Heart left ventricle (tissue), 16 donors: ENCODE data around the gene EFNB3. TPM values are rescaled to one million over a fixed set of nuclear protein-coding genes. Genes with fewer than 3 reads are reported as not detected.

Experiments
- ATAC-seq, 4 donors: fragments of 200-7000 bp; cut with Tn5 transposase; one replicate each; pipeline ENCODE4 v1.9.1; 2020 to 2022; ENCODE audit warnings: moderate library complexity in 4 of 4, mild to moderate bottlenecking in 3 of 4, moderate number of reproducible peaks in 1 of 4
- DNase-seq, 5 donors: peaks; one replicate each; pipeline ENCODE4 v3.0.0-alpha.2; 2020
- H3K27ac ChIP-seq, 12 donors: fragments of 200-600 bp; sonication (generic) in 4 of 12; one replicate each; pipeline versions ENCODE4 v1.5.0 to v1.8.0; 2016 to 2022; ENCODE audit warnings: mild to moderate bottlenecking in 2 of 12
- H3K27me3 ChIP-seq, 9 donors: fragments of 200-600 bp; sonication (generic) in 2 of 9; one replicate each; pipeline versions ENCODE4 v1.5.1 to v1.8.0; 2016 to 2022; ENCODE audit warnings: mild to moderate bottlenecking in 3 of 9
- H3K36me3 ChIP-seq, 9 donors: fragments of 200-600 bp; sonication (generic) in 2 of 9; one replicate each; pipeline versions ENCODE4 v1.5.0 to v1.8.0; 2018 to 2022; ENCODE audit warnings: mild to moderate bottlenecking in 2 of 9
- H3K4me1 ChIP-seq, 12 donors: fragments of 200-600 bp; sonication (generic) in 4 of 12; one replicate each; pipeline versions ENCODE4 v1.5.0 to v1.8.0; 2016 to 2022; ENCODE audit warnings: mild to moderate bottlenecking in 3 of 12
- H3K4me3 ChIP-seq, 12 donors: fragments of 200-600 bp; sonication (generic) in 4 of 12; one replicate each; pipeline versions ENCODE4 v1.5.0 to v1.8.0; 2017 to 2022; ENCODE audit warnings: mild to moderate bottlenecking in 9 of 12, moderate library complexity in 4 of 12
- H3K9me3 ChIP-seq, 12 donors: fragments of 200-600 bp; sonication (generic) in 4 of 12; one replicate each; pipeline versions ENCODE4 v1.5.0 to v1.8.0; 2016 to 2022; ENCODE audit warnings: mild to moderate bottlenecking in 1 of 12
- POLR2A ChIP-seq, 2 donors: fragments of 450-650 bp; IDR thresholded peaks; one replicate each; pipeline ENCODE4 v1.6.1; 2017; ENCODE audit warnings: antibody characterized with exemption in 2 of 2, mild to moderate bottlenecking in 2 of 2, moderate library complexity in 2 of 2
- WGBS, 4 donors: extraction: QIAGEN DNeasy Blood & Tissue Kit in 2 of 4; methylation state at CpG; one replicate each; pipeline versions ENCODE4 v1.1.5 to v1.1.7; 2013 to 2018; 5-methylcytosine and 5-hydroxymethylcytosine counted together
- intact Hi-C, 10 donors: fragments of 100-400 bp; cut with DNase I; formaldehyde crosslinking; loops; one replicate each; pipeline versions ENCODE4 v1.11.1 to v1.14.2; 2022
- polyA plus RNA-seq, 2 donors: library from polyadenylated mRNA; stranded (reverse); fragments of 200-250 nt; gene quantifications; one replicate each; pipeline ENCODE4 v1.2.3, GENCODE V29; 2013
- total RNA-seq, 9 donors: library from RNA; depleted of rRNA in 2 of 9; stranded (reverse); fragments of >200 nt in 2 of 9; fragmentation: NEBNext Ultra II Directional in 3 of 9; extraction: Animal tissue kit (Norgen Biotek cat#: 25700) in 3 of 9; gene quantifications; one replicate each; pipeline versions ENCODE4 v1.1.0 to v1.2.4, GENCODE V29; 2016 to 2023
- TF ChIP-seq, protein P1 (sequence below), 12 donors: fragments of 200-600 bp; sonication (generic) in 4 of 12; IDR thresholded peaks; one replicate each; pipeline versions ENCODE4 v1.5.0 to v1.8.0; 2018 to 2022; ENCODE audit warnings: antibody characterized with exemption in 12 of 12, mild to moderate bottlenecking in 5 of 12
- donor health status: ischemic (EF 13 %, LVEDD 7.1; RV severe dilation, severe dysfunction).
- donor health status: healthy with polysubstance abuse.
- donor health status: DM: no; HTN: yes; CAD: no.
- donor health status: DM: no; HTN: no; CAD: no.
- donor health status: ischemic (EF 25% LVEDD 6.9; RV normal size, moderate dysfunction).
- donor health status: ischemic (EF 25% LVEDD 5.7; RV mildly dilated, moderate dysfunction).
- donor health status: healthy.
- donor health status: DM: yes; HTN: yes; CAD: no.
- donor health status: ischemic (EF 35%, LVEDD 5.7; RV mildly dilated, moderate dysfunction).
- donor health status: nonischemic (EF 11% LVEDD 7.7; RV severe dilation, severe dysfunction).
- donor health status: DM: yes; HTN: yes; CAD: no.
- donor health status: PGD.
- donor health status: ischemic (EF 29% LVEDD 5.4; RV normal size, mild dysfunction).
- donor health status: nonischemic (EF 23%, LVEDD 6.1; RV moderate dilation, normal function).

Gene EFNB3
- total and polyA plus RNA-seq, 11 donors, result 0.10 to 4.6 (median 0.36) TPM

- TF ChIP-seq, protein P1, sequence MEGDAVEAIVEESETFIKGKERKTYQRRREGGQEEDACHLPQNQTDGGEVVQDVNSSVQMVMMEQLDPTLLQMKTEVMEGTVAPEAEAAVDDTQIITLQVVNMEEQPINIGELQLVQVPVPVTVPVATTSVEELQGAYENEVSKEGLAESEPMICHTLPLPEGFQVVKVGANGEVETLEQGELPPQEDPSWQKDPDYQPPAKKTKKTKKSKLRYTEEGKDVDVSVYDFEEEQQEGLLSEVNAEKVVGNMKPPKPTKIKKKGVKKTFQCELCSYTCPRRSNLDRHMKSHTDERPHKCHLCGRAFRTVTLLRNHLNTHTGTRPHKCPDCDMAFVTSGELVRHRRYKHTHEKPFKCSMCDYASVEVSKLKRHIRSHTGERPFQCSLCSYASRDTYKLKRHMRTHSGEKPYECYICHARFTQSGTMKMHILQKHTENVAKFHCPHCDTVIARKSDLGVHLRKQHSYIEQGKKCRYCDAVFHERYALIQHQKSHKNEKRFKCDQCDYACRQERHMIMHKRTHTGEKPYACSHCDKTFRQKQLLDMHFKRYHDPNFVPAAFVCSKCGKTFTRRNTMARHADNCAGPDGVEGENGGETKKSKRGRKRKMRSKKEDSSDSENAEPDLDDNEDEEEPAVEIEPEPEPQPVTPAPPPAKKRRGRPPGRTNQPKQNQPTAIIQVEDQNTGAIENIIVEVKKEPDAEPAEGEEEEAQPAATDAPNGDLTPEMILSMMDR (IDR thresholded peaks at IDR 0.05), result no peak
- TF ChIP-seq POLR2A (IDR thresholded peaks at IDR 0.05), result no peak
- ATAC-seq (no peak), DNase-seq (no peak)
- 44 to 58% (median 56%) methylated on average over 3 of the region's 3 CpGs for WGBS, 4 donors
- intact Hi-C loops, result no loop called here
- H3K9me3 ChIP-seq, result no peaks in the 10 kb centered on the region
- H3K36me3 ChIP-seq, result no peaks in the 10 kb centered on the region
- H3K4me1 ChIP-seq, result no peaks in the 10 kb centered on the region
- H3K4me3 ChIP-seq, result no peak overlapping the region
- H3K27me3 ChIP-seq, result peaks cover 0 to 13% (median 3%) of the 10 kb centered on the region in 9 donors
- H3K27ac ChIP-seq, result no peak overlapping the region
Measured at GRCh38 chr17:7727886-7728285, 22.9 kb downstream of the EFNB3 start.

DNA sequence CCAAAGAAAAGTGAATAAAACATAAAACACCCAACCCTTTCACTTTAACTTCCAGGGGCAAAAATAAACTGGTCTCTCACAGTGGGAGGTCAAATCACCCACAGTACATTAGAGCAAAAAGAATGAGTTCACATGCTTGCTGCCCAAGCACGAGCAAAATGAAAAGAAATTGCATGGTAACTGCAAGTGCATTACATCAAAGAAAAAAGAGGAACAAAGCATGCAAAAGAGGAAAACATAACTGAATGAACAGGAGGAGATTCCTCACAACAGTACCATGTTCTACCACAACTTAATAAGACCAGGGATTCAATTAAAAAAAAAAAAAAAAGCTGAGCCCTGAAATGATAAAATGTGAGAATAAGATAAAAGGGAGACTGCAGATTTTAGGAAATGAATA, 24.8 kb downstream of the EFNB3 start:
- DNase-seq (no peak), ATAC-seq (no peak)
- H3K4me1 ChIP-seq, result no peaks in the 10 kb centered on the region
- no peaks in the 10 kb centered on the region for H3K9me3 ChIP-seq
- TF ChIP-seq POLR2A (IDR thresholded peaks at IDR 0.05), result no peak
- TF ChIP-seq, protein P1 (IDR thresholded peaks at IDR 0.05), result no peak
- H3K4me3 ChIP-seq, result no peak overlapping the region
- no peak overlapping the region for H3K27ac ChIP-seq
- intact Hi-C loops, result no loop called here
- H3K27me3 ChIP-seq, result peaks cover 0 to 4% (median 0%) of the 10 kb centered on the region in 9 donors
- WGBS, 4 donors, result 51 to 74% (median 65%) methylated on average over 1 of the region's 1 CpG
- no peaks in the 10 kb centered on the region for H3K36me3 ChIP-seq

GRCh38 chr17:7732981-7733539, 28.1 kb downstream of the EFNB3 start:
- Histone ChIP-seq H3K27me3 (peaks cover 0 to 4% (median 0%) of the 10 kb centered on the region in 9 donors), H3K4me1 (no peaks in the 10 kb centered on the region), H3K9me3 (no peaks in the 10 kb centered on the region), H3K36me3 (no peaks in the 10 kb centered on the region), H3K4me3 (no peak overlapping the region), H3K27ac (no peak overlapping the region)
- intact Hi-C loops, result no loop called here
- no peak for DNase-seq
- ATAC-seq, result no peak
- TF ChIP-seq, protein P1 (IDR thresholded peaks at IDR 0.05), result no peak
- TF ChIP-seq POLR2A (IDR thresholded peaks at IDR 0.05), result no peak
- 88 to 92% (median 89%) methylated on average over 14 of the region's 14 CpGs for WGBS, 4 donors

GRCh38 chr17:7737601-7738000, 32.6 kb downstream of the EFNB3 start:
- 85 to 88% (median 87%) methylated on average over 5 of the region's 5 CpGs for WGBS, 4 donors
- no peak overlapping the region for H3K27ac ChIP-seq
- peaks cover 0 to 13% (median 4%) of the 10 kb centered on the region in 9 donors for H3K27me3 ChIP-seq
- TF ChIP-seq, protein P1 (IDR thresholded peaks at IDR 0.05), result no peak
- no peak for TF ChIP-seq POLR2A (IDR thresholded peaks at IDR 0.05)
- no peaks in the 10 kb centered on the region for H3K36me3 ChIP-seq
- intact Hi-C loops, result no loop called here
- H3K9me3 ChIP-seq, result no peaks in the 10 kb centered on the region
- H3K4me1 ChIP-seq, result peaks cover 0 to 13% (median 0%) of the 10 kb centered on the region in 12 donors
- ATAC-seq (no peak), DNase-seq (no peak)
- no peak overlapping the region for H3K4me3 ChIP-seq
